ENCODE results near the gene KCNH4. TPM values are rescaled to one million over a fixed set of nuclear protein-coding genes. Genes with fewer than 3 reads are reported as not detected.
"Not testable (repeated sequence)": the region's sequence is repeated elsewhere in the genome, so short reads cannot be mapped to it uniquely, and the experiment has no call there.

Gene KCNH4
- polyA plus RNA-seq, 1 donor from 2014 or later: 0.56 TPM

GRCh38 chr17:42214156-42214555 is 33.2 kb upstream of the KCNH4 start:
- Histone ChIP-seq H3K9ac (ENCODE audit: low read length) (no peak overlapping the region), H3K79me2 (replicated peaks; ENCODE audit: insufficient read depth, low read length) (no peaks in the 10 kb centered on the region), H3K36me3 (ENCODE audit: insufficient read depth, low read length) (no peaks in the 10 kb centered on the region), H3K9me3 (ENCODE audit: low read length) (no peaks in the 10 kb centered on the region), H2AFZ (ENCODE audit: low read depth, low read length) (no peak overlapping the region), H3K4me3 (ENCODE audit: low read length) (no peak overlapping the region), H3K27me3 (ENCODE audit: insufficient read depth, low read depth, low read length) (no peaks in the 10 kb centered on the region), H4K20me1 (ENCODE audit: insufficient read depth) (no peaks in the 10 kb centered on the region), H3F3A (ENCODE audit: insufficient read depth, low read length, poor library complexity, severe bottlenecking) (no peaks in the 10 kb centered on the region), H3K4me2 (ENCODE audit: low read length) (no peak overlapping the region), H3K27ac (ENCODE audit: low read length) (no peak overlapping the region), H3K9me2 (ENCODE audit: insufficient read depth, low read length) (no peaks in the 10 kb centered on the region)
- TF ChIP-seq EZH2 (IDR thresholded peaks at IDR 0.05; ENCODE audit: borderline replicate concordance, insufficient read depth, low read length, poor library complexity, severe bottlenecking) (no peak), MXI1 (conservative IDR thresholded peaks at IDR 0.05; ENCODE audit: poor library complexity, severe bottlenecking) (no peak), EP300 (conservative IDR thresholded peaks at IDR 0.05; ENCODE audit: poor library complexity, severe bottlenecking) (no peak)

GRCh38 chr17:42212382-42212781 is 31.4 kb upstream of the KCNH4 start:
- no peak for TF ChIP-seq POLR2AphosphoS5 (IDR thresholded peaks at IDR 0.05)
- TF ChIP-seq EP300 (conservative IDR thresholded peaks at IDR 0.05; ENCODE audit: poor library complexity, severe bottlenecking): no peak
- TF ChIP-seq TAF1 (IDR thresholded peaks at IDR 0.05; ENCODE audit: low read depth): no peak
- no peak for TF ChIP-seq SMC3 (conservative IDR thresholded peaks at IDR 0.05; ENCODE audit: poor library complexity)
- no peak for TF ChIP-seq CTCF (IDR thresholded peaks at IDR 0.05; ENCODE audit: poor library complexity, severe bottlenecking)

DNA sequence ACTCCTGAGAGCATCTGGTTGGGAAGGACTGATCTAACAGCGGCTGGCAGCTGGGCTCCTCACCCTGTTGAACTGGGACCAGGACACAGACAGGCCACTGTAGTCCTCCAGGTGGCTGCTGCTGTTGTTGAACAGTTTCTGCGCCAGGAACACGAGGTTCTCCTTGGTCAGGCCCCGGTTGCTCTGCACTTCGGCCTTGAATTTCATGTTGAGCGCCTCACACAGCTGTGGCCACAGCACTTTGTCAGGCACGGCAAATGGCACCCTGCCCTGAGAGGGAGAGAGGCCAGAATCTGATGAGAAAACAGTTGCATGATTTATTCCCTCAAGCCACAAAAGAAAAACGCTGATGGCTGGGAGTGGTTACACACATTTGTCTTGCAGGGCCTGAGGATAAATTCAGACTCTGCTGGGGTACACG is 31.0 kb upstream of the KCNH4 start:
- not testable (repeated sequence) for H3K27ac ChIP-seq (ENCODE audit: low read length); H3K9ac ChIP-seq (ENCODE audit: low read length); H3K4me3 ChIP-seq (ENCODE audit: low read length); H3K9me2 ChIP-seq (ENCODE audit: insufficient read depth, low read length); H3F3A ChIP-seq (ENCODE audit: insufficient read depth, low read length, poor library complexity, severe bottlenecking); H3K4me2 ChIP-seq (ENCODE audit: low read length); H3K79me2 ChIP-seq (replicated peaks; ENCODE audit: insufficient read depth, low read length); H3K9me3 ChIP-seq (ENCODE audit: low read length); H3K27me3 ChIP-seq (ENCODE audit: insufficient read depth, low read depth, low read length); H3K36me3 ChIP-seq (ENCODE audit: insufficient read depth, low read length); H2AFZ ChIP-seq (ENCODE audit: low read depth, low read length); H4K20me1 ChIP-seq (ENCODE audit: insufficient read depth)

More at GRCh38 chr17:42212382-42212781, 31.4 kb upstream of the KCNH4 start:
- Histone ChIP-seq H3K27ac (ENCODE audit: low read length) (no peak overlapping the region), H3K27me3 (ENCODE audit: insufficient read depth, low read depth, low read length) (no peaks in the 10 kb centered on the region), H3K79me2 (replicated peaks; ENCODE audit: insufficient read depth, low read length) (no peaks in the 10 kb centered on the region), H3K9ac (ENCODE audit: low read length) (no peak overlapping the region), H3K36me3 (ENCODE audit: insufficient read depth, low read length) (no peaks in the 10 kb centered on the region), H2AFZ (ENCODE audit: low read depth, low read length) (no peak overlapping the region), H3F3A (ENCODE audit: insufficient read depth, low read length, poor library complexity, severe bottlenecking) (no peaks in the 10 kb centered on the region), H3K9me3 (ENCODE audit: low read length) (no peaks in the 10 kb centered on the region), H4K20me1 (ENCODE audit: insufficient read depth) (no peaks in the 10 kb centered on the region), H3K9me2 (ENCODE audit: insufficient read depth, low read length) (no peaks in the 10 kb centered on the region), H3K4me2 (ENCODE audit: low read length) (no peak overlapping the region), H3K4me3 (ENCODE audit: low read length) (no peak overlapping the region)

DNA sequence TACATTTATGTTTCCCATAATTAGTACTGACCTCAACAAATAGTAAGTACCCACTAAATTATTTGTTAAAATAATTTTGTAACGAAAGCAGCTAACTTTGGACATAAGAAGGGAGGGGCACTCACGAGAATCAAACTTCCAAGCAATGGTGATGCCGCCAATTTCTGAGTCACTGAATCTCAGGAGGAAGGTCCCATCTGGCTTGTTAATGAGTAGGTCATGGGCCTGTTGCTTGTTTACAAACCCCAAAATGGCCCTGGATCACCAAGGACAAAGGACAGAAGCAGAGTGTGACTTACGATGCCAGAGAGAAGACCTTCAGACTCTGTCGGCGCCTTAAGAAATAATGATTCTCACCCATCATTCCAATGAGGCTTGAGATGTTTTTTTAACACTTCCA is 29.1 kb upstream of the KCNH4 start:
- H3K36me3 ChIP-seq (ENCODE audit: insufficient read depth, low read length): no peaks in the 10 kb centered on the region
- H3K27me3 ChIP-seq (ENCODE audit: insufficient read depth, low read depth, low read length): no peaks in the 10 kb centered on the region
- H3K27ac ChIP-seq (ENCODE audit: low read length): no peak overlapping the region
- H3K4me2 ChIP-seq (ENCODE audit: low read length): no peak overlapping the region
- H3K9me2 ChIP-seq (ENCODE audit: insufficient read depth, low read length): no peaks in the 10 kb centered on the region
- no peaks in the 10 kb centered on the region for H3F3A ChIP-seq (ENCODE audit: insufficient read depth, low read length, poor library complexity, severe bottlenecking)
- H3K4me3 ChIP-seq (ENCODE audit: low read length): no peak overlapping the region
- TF ChIP-seq EP300 (conservative IDR thresholded peaks at IDR 0.05; ENCODE audit: poor library complexity, severe bottlenecking) (no peak), EZH2 (IDR thresholded peaks at IDR 0.05; ENCODE audit: borderline replicate concordance, insufficient read depth, low read length, poor library complexity, severe bottlenecking) (no peak), SMC3 (conservative IDR thresholded peaks at IDR 0.05; ENCODE audit: poor library complexity) (no peak), POLR2AphosphoS5 (IDR thresholded peaks at IDR 0.05) (no peak), CTCF (IDR thresholded peaks at IDR 0.05; ENCODE audit: poor library complexity, severe bottlenecking) (no peak), RAD21 (conservative IDR thresholded peaks at IDR 0.05) (no peak), TAF1 (IDR thresholded peaks at IDR 0.05; ENCODE audit: low read depth) (no peak), MXI1 (conservative IDR thresholded peaks at IDR 0.05; ENCODE audit: poor library complexity, severe bottlenecking) (no peak)
- TF ChIP-seq, protein P1, sequence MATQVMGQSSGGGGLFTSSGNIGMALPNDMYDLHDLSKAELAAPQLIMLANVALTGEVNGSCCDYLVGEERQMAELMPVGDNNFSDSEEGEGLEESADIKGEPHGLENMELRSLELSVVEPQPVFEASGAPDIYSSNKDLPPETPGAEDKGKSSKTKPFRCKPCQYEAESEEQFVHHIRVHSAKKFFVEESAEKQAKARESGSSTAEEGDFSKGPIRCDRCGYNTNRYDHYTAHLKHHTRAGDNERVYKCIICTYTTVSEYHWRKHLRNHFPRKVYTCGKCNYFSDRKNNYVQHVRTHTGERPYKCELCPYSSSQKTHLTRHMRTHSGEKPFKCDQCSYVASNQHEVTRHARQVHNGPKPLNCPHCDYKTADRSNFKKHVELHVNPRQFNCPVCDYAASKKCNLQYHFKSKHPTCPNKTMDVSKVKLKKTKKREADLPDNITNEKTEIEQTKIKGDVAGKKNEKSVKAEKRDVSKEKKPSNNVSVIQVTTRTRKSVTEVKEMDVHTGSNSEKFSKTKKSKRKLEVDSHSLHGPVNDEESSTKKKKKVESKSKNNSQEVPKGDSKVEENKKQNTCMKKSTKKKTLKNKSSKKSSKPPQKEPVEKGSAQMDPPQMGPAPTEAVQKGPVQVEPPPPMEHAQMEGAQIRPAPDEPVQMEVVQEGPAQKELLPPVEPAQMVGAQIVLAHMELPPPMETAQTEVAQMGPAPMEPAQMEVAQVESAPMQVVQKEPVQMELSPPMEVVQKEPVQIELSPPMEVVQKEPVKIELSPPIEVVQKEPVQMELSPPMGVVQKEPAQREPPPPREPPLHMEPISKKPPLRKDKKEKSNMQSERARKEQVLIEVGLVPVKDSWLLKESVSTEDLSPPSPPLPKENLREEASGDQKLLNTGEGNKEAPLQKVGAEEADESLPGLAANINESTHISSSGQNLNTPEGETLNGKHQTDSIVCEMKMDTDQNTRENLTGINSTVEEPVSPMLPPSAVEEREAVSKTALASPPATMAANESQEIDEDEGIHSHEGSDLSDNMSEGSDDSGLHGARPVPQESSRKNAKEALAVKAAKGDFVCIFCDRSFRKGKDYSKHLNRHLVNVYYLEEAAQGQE (IDR thresholded peaks at IDR 0.05; ENCODE audit: borderline replicate concordance): no peak
- H3K9me3 ChIP-seq (ENCODE audit: low read length): no peaks in the 10 kb centered on the region
- no peak overlapping the region for H3K9ac ChIP-seq (ENCODE audit: low read length)
- H2AFZ ChIP-seq (ENCODE audit: low read depth, low read length): no peak overlapping the region
- no peaks in the 10 kb centered on the region for H4K20me1 ChIP-seq (ENCODE audit: insufficient read depth)
- no peaks in the 10 kb centered on the region for H3K79me2 ChIP-seq (replicated peaks; ENCODE audit: insufficient read depth, low read length)

Data from neural cell (in vitro differentiated cells).